Upper lobe of left lung (tissue), 4 donors: Measurements from ENCODE around the gene ADRA1B.

Source experiments
- CTCF ChIP-seq, 6 experiments: fragments of 450-650 bp in 4 of 6; fragments of 200-600 bp in 2 of 6; sonication (generic) in 2 of 6; IDR thresholded peaks; one replicate each; pipeline ENCODE4 v1.5.1; 2016 to 2019; ENCODE audit warnings: antibody characterized with exemption in 6 of 6
- POLR2A ChIP-seq, 4 donors: fragments of 450-650 bp; IDR thresholded peaks; one replicate each; pipeline ENCODE4 v1.5.1; 2016 to 2017; ENCODE audit warnings: antibody characterized with exemption in 4 of 4, mild to moderate bottlenecking in 2 of 4
- POLR2AphosphoS5 ChIP-seq, 2 donors: sonication (generic); formaldehyde crosslinking; IDR thresholded peaks; one replicate each; pipeline ENCODE4 v1.5.1; 2017; ENCODE audit warnings: antibody characterized with exemption in 2 of 2

GRCh38 chr5:159962214-159962613, 45.9 kb downstream of the ADRA1B start:
- TF ChIP-seq CTCF (IDR thresholded peaks at IDR 0.05) (no peak), POLR2A (IDR thresholded peaks at IDR 0.05) (no peak), POLR2AphosphoS5 (IDR thresholded peaks at IDR 0.05) (no peak)
